ENCODE results near the gene ZC3H11A.
"Not testable (repeated sequence)": the region's sequence is repeated elsewhere in the genome, so short reads cannot be mapped to it uniquely, and the experiment has no call there.

ZC3H11A gene

GRCh38 chr1:203826175-203826574 is 30.8 kb downstream of the ZC3H11A start:
- no peak for DNase-seq (ENCODE audit: low read depth)

GRCh38 chr1:203828002-203828401 is 32.6 kb downstream of the ZC3H11A start:
- no peak for TF ChIP-seq CTCF (conservative IDR thresholded peaks at IDR 0.05; ENCODE audit: low read depth, low read length)
- no peak for DNase-seq (ENCODE audit: low read depth)
- H3K4me3 ChIP-seq (ENCODE audit: low read length) = no peak overlapping the region

More at GRCh38 chr1:203826175-203826574, 30.8 kb downstream of the ZC3H11A start:
- no peak overlapping the region for H3K4me3 ChIP-seq (ENCODE audit: low read length)
- no peak for TF ChIP-seq CTCF (conservative IDR thresholded peaks at IDR 0.05; ENCODE audit: low read depth, low read length)

- no peak for TF ChIP-seq CTCF (conservative IDR thresholded peaks at IDR 0.05; ENCODE audit: low read depth, low read length)
- DNase-seq (ENCODE audit: low read depth) = no peak
- no peak overlapping the region for H3K4me3 ChIP-seq (ENCODE audit: low read length)
Observed at GRCh38 chr1:203828503-203828902, 33.1 kb downstream of the ZC3H11A start.

- not testable (repeated sequence) for H3K4me3 ChIP-seq (ENCODE audit: low read length); DNase-seq (ENCODE audit: low read depth)
Observed at GRCh38 chr1:203829247-203829646, 33.8 kb downstream of the ZC3H11A start.

GRCh38 chr1:203835476-203835875 is 40.1 kb downstream of the ZC3H11A start:
- TF ChIP-seq CTCF (conservative IDR thresholded peaks at IDR 0.05; ENCODE audit: low read depth, low read length) = peak; percentile 5
- DNase-seq (ENCODE audit: low read depth) = no peak
- no peak overlapping the region for H3K4me3 ChIP-seq (ENCODE audit: low read length)

GRCh38 chr1:203839081-203839480 is 43.7 kb downstream of the ZC3H11A start:
- TF ChIP-seq CTCF (conservative IDR thresholded peaks at IDR 0.05; ENCODE audit: low read depth, low read length) = no peak
- no peak overlapping the region for H3K4me3 ChIP-seq (ENCODE audit: low read length)
- no peak for DNase-seq (ENCODE audit: low read depth)

GRCh38 chr1:203840208-203840808 is 44.9 kb downstream of the ZC3H11A start:
- no peak for TF ChIP-seq CTCF (conservative IDR thresholded peaks at IDR 0.05; ENCODE audit: low read depth, low read length)
- DNase-seq (ENCODE audit: low read depth) = no peak
- H3K4me3 ChIP-seq (ENCODE audit: low read length) = no peak overlapping the region

- no peak for TF ChIP-seq CTCF (conservative IDR thresholded peaks at IDR 0.05; ENCODE audit: low read depth, low read length)
- DNase-seq (ENCODE audit: low read depth) = no peak
- H3K4me3 ChIP-seq (ENCODE audit: low read length) = no peak overlapping the region
Observed at GRCh38 chr1:203842559-203842876, 47.1 kb downstream of the ZC3H11A start.

Data from retinal pigment epithelial cell (primary cell).